HG03575 (cell line): Measurements from ENCODE around the gene ADAM21.
"Not testable (repeated sequence)": the region's sequence is repeated elsewhere in the genome, so short reads cannot be mapped to it uniquely, and the experiment has no call there.

Experiments used
- ATAC-seq: cut with Tn5 transposase; IDR thresholded peaks from one replicate; pipeline ENCODE4 v1.9.1; 2021; ENCODE audit not compliant: unreplicated experiment, insufficient number of reproducible peaks, low FRiP score; ENCODE audit errors: extremely low read depth

Gene ADAM21

GRCh38 chr14:70451874-70452273 is at the start of gene ADAM21:
TSS of gene ADAM21 (plus strand) at chr14:70452174. CDS start at chr14:70457500, 5,326 bp downstream.
- no peak for ATAC-seq

GRCh38 chr14:70403335-70403734 is 48.6 kb upstream of the ADAM21 start:
- ATAC-seq = not testable (repeated sequence)

GRCh38 chr14:70406216-70406615 is 45.8 kb upstream of the ADAM21 start:
- ATAC-seq = not testable (repeated sequence)

- ATAC-seq = no peak
These were observed 44.4 kb upstream of the ADAM21 start for GRCh38 chr14:70407621-70408020.

- no peak for ATAC-seq
These were observed 36.2 kb upstream of the ADAM21 start for GRCh38 chr14:70415788-70416187.

- no peak for ATAC-seq
These were observed 35.6 kb upstream of the ADAM21 start for GRCh38 chr14:70416338-70416724.

GRCh38 chr14:70416725-70417349 is 35.1 kb upstream of the ADAM21 start, which contains the start of gene SYNJ2BP:
TSS of gene SYNJ2BP (minus strand) at chr14:70417090. CDS start at chr14:70416963, 127 bp downstream.
- ATAC-seq = no peak

- not testable (repeated sequence) for ATAC-seq
These were observed 32.6 kb upstream of the ADAM21 start for GRCh38 chr14:70419270-70419931.

GRCh38 chr14:70422538-70422937 is 29.4 kb upstream of the ADAM21 start:
- ATAC-seq = no peak

GRCh38 chr14:70425354-70425753 is 26.6 kb upstream of the ADAM21 start:
- ATAC-seq = no peak

- ATAC-seq = not testable (repeated sequence)
These were observed 25.4 kb upstream of the ADAM21 start for GRCh38 chr14:70426555-70426954.

- ATAC-seq = no peak
These were observed 15.1 kb upstream of the ADAM21 start for GRCh38 chr14:70436867-70437266.

GRCh38 chr14:70441641-70442040 is 10.3 kb upstream of the ADAM21 start:
- ATAC-seq = no peak

- no peak for ATAC-seq
These were observed 9.2 kb upstream of the ADAM21 start for GRCh38 chr14:70442750-70443149.

- ATAC-seq = no peak
These were observed 3.2 kb upstream of the ADAM21 start for GRCh38 chr14:70448633-70449340.

GRCh38 chr14:70454731-70455130 is 2.8 kb downstream of the ADAM21 start:
- ATAC-seq = no peak

- ATAC-seq = no peak
These were observed 16.8 kb downstream of the ADAM21 start for GRCh38 chr14:70468731-70469130.

GRCh38 chr14:70470863-70471563 is 19.0 kb downstream of the ADAM21 start:
- not testable (repeated sequence) for ATAC-seq
